HG03095 (cell line): ENCODE data around the gene PDIA5.

Experiments
- ATAC-seq: cut with Tn5 transposase; IDR thresholded peaks from one replicate; pipeline ENCODE4 v1.9.1; 2021; ENCODE audit warnings: moderate library complexity; ENCODE audit not compliant: unreplicated experiment

PDIA5 gene

DNA sequence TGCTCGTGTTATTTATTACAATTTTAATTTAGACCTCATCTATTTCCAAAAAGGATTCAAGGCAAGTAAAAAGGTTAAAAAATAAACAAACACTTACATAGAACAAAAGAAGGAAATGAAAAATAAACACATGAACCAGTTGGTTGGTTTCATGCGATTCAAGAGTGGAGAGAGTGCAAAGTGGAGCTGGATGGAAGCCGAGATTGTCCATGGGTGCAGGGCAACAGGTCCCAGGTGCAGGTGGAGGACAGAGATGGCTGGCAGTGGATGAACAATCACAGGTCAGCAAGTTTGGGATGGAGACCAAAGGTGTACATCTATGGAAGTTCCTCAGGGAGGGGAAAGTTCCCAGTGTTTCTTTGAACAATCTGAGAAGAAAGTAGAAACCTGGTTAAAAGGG lies 27.6 kb upstream of the PDIA5 start:
- ATAC-seq, result no peak

DNA sequence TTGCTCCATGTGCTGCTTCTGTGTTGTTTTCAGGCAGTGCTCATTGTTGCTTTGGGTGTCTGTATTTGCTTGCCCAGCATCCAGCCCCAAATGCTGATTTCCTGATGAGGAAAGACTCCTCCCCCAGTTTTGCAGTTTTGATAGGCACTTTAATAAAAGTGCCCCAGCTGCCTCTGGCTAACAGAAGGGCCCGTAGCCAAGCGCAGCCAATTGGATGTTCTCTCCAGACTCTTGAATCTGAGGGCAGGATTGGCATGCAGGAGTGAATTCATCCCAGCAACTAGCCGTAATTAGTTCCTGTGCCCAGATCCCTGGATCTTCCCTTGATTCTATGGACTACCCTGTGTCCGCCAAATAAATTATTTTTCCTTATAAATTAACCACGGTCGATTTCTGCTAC lies 24.4 kb upstream of the PDIA5 start:
- ATAC-seq, result no peak

DNA sequence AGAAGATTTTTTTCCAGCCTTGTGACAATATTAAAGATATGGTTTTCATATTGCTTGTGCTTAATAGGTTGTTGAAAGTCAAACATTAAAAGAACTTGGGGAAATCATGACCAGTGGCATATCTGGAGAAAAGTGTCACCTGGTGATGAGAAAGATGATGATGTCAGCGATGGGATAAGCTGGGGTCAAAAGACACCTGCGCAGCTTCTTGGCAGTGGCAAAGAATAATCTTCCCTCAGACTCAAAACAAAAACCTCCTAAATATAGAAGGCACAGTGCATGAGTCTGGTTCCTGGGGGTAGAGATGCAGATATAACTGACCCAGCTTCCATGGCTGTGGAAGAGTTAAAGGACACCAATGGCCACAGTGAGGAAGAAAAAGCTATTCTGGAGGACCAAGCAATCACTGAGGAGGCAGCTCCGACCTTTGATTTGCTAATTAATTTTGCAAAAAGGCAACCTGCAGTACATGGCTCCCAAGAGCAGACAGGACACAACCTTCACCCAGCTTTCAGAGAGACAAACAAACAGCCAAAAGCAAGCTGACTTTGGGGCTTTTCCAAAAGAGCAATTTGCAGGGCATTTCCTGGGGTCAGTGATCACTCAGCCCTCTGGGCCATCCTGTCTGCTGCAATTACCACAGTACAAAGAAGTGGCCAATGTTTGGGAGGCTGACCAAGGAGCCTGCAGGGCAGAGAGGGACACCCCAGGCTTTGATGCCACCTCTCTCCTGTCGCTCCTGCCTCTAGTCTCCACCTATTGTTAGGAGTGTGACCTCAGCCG lies 21.7 kb upstream of the PDIA5 start:
- ATAC-seq, result no peak

DNA sequence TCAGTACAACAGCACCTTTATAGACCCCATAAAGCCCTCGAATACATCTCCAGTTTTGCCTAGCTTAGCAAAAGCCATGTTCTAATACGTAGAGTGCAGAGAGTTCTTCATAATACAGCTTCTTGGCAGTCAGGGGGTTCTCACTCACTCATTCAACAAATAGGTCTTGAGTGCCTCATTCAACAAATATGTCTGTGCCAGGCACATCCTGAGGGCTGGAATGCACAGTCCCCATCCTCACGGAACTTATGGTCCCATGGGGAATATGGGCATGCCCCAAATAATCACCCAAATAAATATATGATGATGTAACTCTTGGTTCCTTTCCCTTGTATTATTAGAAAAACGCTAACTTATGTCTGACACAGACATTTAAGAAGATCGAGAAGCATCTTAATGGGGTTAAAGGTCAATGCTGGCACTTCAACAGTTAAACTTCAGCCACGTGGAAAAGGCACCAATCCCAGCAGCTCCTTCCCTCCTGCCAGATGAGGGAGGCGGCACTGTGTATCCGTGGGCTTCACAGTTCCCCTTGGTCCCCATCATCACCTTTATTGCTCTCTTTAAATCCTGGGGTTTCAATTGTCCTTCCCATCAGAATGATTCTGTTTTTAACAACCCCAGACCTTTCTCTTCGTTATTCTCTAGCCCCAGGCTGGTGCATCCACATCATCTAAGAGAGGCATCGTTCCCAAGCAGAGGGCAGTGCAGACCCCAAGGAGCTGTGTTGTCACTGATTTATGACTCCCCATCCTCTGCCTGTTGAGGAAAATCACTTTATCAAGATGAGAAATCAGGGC lies 20.4 kb upstream of the PDIA5 start:
- ATAC-seq, result no peak

DNA sequence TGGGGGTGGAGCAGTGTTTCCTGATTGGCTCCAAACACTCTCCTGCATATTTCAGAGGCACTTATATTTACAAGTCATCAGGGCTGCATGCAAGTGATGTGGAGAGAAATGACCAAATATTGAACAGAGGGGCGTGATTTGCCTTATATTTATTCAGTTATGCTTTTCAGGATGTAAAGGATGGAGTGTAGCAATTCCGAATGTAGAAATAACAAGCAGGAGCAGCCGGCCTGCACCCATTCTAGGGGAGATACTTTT lies 19.8 kb upstream of the PDIA5 start:
- ATAC-seq, result no peak

DNA sequence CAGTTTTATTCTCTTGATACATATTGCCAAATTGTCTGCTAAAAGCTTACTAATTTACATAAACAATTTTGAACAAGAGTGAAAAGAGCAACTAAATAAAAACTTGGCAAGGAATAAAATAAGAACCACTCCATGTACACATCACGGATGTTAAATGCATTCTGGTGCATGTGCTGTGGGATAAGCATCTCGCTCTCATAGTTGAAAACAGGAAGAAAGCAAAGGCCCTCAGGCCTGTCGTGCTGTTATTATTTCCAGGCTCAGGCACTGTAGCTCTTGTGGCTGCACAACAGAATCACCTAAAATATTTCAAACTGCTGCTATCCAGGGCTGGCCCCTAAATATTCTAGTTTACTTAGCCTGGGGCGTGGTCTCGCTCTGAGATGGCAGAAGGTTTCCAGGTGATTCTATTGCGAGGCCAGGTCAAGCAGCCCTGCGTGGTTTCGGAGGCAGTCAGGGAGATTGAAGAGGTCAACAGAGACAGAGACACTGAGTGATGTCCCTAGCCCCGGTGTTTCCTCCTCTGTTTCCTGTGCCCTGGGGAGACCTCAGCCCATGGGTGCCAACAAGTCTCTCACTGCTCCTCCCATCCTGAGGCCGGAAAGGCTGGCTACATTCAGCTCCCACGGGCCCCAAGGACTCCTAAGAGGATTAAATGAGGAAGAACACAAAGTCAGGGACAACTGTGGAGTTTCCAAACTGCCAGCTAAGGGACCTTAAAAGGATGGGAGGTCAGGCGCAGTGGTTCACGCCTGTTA lies 18.2 kb upstream of the PDIA5 start:
- ATAC-seq, result no peak

DNA sequence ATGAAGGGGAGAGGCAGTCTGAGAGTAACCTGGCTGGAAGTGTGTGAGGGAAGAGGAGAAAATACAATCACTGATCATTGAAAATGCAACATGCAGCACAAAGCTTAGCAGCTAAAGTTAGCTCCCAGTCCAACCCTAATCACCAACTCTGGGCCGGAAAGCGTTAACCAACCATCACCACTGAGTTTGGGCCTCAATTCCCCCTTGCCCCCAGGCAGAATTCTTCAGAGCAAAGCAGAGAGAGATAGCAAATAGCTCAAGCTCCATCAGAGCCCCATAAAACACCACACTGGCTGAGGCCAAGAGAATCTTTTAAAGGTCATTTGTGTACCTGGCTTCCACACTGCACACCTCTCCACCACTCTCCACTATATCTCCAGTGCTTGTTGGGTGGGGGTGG lies 16.2 kb upstream of the PDIA5 start:
- ATAC-seq, result no peak

DNA sequence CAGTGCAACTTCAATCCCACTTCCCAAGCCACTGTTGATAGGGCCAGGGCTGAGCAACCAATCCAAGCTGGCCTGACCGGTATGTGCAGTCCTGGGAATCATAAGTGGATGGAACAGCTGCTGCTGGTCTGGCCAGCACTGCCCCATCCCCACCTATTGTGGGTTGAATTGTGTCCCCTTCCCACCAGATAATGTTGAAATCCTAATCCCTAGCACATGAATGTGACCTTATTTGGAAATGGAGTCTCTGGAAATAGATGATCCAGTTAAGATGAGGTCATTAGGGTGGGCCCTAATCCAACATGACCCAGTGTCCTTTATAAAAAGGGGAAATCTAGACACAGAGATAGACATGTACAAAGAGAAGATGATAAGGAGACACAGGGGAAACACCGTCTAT lies 13.7 kb upstream of the PDIA5 start:
- no peak for ATAC-seq

DNA sequence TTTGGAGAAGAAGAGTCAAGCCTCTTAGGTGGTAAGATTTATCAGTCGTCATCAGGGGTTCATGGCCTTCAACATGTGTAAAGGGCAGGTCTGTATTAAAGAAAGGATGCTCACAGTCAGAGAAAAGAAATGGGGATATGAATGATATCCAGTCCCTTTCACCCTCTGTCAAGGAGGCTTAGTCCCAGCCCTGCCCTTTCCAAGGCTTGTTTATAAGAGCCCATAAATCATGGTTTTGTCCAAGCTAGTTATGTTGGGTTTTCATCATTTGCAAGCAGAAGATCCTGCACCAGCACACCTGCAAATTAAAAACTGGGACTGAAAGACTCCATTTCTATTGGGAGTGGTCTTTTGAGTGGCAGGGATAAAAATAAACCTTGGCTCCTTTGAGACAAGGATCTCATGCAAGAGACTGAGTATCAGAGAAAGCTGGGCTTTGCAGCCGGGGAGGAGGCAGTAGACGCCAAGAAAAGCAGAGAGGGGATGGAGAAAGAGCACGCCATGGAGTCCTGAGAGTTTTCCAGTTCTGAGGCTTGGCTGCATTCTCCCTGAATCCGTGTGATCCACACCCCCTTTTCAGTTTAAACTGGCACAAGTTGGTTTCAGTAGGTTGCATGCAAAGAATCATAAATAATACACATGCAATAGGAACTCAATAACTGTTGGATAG lies 12.6 kb upstream of the PDIA5 start:
- no peak for ATAC-seq

DNA sequence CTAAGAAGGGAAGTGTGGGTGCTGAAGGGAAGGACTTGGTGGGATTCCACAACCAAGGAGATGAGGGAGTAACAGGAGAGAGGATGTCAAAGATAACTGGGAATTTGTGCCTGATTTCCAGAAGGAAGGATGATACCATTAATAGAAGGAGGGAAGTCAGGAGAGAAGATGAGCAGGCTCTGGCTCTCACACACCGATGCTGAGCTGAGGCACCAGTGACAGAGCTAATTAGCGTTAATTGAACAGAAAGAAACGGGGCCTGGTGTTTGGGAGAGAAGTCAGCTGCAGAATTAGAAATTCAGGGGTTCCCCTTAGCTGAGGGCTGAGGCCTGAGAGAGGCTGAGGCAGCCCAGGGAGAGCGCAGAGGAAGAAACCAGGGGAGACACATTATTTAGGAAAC lies 11.9 kb upstream of the PDIA5 start:
- ATAC-seq, result no peak

DNA sequence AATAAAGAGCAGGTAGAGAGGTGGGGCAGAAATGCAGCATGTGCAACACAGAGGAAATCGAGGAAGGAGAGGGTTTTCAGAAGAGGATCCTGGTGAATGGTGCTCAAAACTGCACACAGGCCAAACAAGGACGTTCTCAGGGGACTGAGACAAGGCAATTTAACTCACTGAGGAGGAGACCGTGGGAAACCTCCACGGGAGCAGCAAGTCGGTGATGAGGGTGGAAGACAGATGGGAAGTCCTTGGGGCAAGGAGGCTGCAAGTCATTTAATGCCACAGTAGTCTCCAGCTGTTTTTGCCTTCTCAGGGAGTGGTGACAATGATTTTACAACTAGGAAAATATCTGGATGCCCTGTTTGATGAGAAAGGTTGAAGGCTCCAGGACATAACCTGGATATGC lies 11.5 kb upstream of the PDIA5 start:
- ATAC-seq, result no peak

GRCh38 chr3:123058505-123058904 lies 8.3 kb upstream of the PDIA5 start:
- ATAC-seq, result no peak

DNA sequence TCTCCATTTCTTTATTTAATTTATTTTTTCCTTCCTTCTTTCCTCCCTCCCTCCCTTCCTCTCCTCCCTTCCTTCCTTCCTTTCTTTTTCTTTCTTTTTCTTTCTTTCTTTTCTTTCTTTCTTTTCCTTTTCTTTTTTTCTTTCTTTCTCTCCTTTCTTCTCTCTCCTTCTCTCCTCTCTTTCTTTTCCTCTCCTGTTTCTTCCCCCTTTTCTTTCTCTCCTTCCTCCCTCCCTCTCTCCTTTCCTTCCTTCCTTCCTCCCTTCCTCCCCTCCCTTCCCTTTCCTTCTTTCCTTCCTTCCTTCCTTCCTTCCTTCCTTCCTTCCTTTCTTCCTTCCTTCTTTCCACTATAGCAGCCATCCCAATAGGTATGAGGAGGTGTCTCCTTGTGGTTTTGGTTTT lies 6.8 kb upstream of the PDIA5 start:
- no peak for ATAC-seq

GRCh38 chr3:123061856-123062255 lies 5.0 kb upstream of the PDIA5 start:
- no peak for ATAC-seq

DNA sequence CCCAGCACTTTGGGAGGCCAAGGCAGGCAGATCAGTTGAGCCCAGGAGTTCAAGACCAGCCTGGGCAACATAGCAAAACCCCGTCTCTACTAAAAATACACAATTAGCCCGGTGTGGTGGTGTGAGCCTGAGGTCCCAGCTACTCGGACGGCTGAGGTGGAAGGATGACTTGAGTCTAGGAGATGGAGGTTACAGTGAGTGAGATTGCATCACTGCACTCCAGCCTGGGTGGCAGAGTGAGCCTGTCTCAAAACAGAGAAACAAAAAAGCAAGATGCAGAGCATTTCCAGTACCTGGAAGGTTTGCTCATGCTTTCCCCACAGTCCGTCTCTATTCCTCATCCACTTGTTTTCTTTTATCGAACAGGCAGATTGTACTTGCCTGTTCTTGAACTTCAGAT lies 3.8 kb upstream of the PDIA5 start:
- ATAC-seq, result no peak

GRCh38 chr3:123064506-123064905 lies 2.3 kb upstream of the PDIA5 start:
- ATAC-seq, result no peak

DNA sequence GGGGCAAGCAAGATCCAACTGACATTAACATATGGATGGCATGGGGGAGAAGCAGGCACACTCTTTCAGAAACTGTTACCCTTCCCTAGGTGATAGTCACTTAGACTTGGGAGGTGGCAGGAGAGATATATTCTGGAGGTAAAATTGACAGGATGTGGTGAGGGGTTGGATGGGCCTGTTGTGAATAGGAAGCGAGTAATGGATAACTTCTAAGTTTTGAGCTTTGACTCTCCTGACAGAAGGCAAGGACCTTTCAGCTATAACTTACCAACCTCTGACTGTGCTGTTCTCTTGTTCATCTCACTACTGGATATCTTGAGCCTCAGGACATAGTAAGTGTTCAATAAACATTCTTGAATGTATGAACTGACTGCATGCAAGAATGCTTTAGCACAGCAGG lies 1.9 kb upstream of the PDIA5 start:
- no peak for ATAC-seq

DNA sequence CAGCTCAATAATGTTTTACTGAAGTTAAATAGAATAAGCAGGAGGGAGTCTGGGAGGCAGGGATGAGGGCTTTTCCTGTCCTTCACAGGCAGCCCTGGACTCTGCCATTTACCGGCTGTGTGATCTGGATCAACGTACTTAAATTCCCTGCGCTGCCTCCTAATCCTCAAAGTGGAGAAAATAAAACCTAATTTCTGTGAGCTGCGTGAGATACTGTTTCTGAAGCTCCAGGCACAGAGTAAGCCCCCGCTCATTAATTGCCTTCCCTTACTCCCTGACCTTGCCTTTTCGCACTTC lies 278 bp upstream of the PDIA5 start:
- ATAC-seq, result no peak

DNA sequence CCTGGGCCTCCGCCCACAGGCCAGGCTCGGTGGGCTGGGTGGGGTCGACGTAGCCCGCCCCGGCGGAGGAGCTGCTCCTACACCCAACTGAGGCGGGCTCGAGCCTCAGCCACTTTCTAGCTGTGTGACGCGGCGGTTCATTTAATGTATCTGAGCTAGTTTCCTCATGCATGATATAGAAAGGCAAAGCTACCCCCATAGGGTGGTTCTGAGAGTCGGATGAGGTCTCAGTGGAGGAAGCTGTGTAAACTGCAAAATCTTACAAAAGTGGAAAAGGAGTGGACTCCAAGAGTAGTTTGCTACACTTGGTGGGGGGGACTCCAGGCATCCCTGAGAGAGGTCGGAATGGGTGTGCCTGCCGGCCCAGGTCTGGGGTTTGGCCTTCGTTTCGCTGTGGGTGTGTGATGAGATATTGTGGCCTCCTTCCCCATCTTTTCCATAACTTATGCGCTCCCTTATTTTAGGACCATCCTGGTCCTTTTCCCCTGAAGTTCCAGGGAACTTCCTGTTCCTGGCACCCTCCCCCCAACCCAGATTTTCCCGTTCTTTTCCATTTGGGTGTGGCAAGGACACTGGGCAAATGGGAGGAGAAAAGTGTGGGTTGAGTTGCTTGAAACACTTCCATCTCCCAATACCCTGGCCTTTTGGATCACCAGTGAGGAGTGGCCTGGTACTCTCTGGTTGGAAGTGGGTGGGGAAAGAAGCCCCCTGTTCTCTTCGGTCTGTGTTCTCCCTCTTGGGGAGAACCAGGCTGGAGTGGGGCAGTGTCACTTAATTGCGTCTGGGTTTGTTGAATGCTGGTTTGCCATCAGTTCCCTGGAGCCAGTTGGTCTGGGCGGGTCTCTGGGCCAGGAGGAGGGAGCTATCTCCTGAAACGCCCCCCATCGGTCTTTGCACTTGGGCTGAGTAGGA lies 1.1 kb downstream of the PDIA5 start:
- ATAC-seq, result no peak

DNA sequence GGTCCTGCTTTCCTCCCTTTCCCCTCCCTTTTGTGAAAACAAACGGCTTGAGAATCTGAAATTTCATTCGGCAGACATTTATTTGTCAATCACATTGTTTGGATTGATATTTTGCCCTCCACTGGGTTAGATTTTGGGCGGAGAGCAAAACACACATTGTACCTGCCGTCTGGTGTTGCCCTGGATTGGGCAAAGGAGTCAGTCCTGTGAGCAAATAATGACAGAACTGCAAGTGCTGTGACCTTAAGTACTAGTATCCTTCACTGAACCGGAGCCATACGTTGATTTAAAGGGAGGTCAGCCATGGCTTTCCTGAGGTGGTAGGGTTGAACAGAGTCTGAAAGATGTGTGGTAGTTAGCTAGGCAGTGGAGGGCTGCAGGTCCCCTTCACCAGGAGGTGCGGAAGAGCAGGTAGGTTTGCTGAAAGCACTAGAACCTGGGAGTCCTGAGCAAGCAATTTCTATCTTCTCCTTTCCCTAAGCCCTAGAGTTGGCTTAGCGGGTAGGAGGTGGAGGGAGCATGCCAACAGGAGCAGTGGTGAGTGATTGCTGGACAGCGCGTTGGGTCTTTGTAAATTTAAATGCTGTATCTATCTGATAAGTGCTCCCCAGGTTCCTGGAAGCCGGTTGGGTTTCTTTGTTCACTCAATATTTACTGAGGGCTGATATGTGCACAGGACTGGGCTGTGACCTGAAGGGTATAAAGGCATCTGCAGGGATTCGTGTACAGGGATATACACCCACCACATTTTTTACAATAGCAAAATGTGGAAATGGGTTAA lies 2.0 kb downstream of the PDIA5 start:
- ATAC-seq, result no peak
